Parathyroid adenoma (tissue), 2 donors: Measurements from ENCODE around the gene WIPF3.

Experiments
- H2AFZ ChIP-seq: fragments of 300-600 bp; sonication (generic); one replicate; pipeline ENCODE4 v1.7.0; 2017; ENCODE audit warnings: antibody characterized with exemption, mild to moderate bottlenecking
- H3K27ac ChIP-seq: fragments of 300-600 bp; sonication (generic); one replicate; pipeline ENCODE4 v1.7.0; 2017
- H3K27me3 ChIP-seq: fragments of 300-600 bp; sonication (generic); one replicate; pipeline ENCODE4 v1.7.0; 2017; ENCODE audit warnings: low read length; ENCODE audit not compliant: control insufficient read depth, insufficient read depth
- H3K36me3 ChIP-seq: fragments of 300-600 bp; sonication (generic); one replicate; pipeline ENCODE4 v1.7.0; 2017; ENCODE audit warnings: low read length; ENCODE audit not compliant: control insufficient read depth, insufficient read depth
- H3K4me1 ChIP-seq: fragments of 300-600 bp; sonication (generic); one replicate; pipeline ENCODE4 v1.7.0; 2017; ENCODE audit warnings: control low read depth
- H3K4me2 ChIP-seq: fragments of 300-600 bp; sonication (generic); one replicate; pipeline ENCODE4 v1.7.0; 2017; ENCODE audit warnings: low read length
- H3K4me3 ChIP-seq: fragments of 300-600 bp; sonication (generic); one replicate; pipeline ENCODE4 v1.7.0; 2017; ENCODE audit warnings: low read depth, low read length
- H3K79me2 ChIP-seq: fragments of 300-600 bp; sonication (generic); one replicate; pipeline ENCODE4 v1.7.0; 2017; ENCODE audit warnings: control low read depth
- H3K9ac ChIP-seq: fragments of 300-600 bp; sonication (generic); one replicate; pipeline ENCODE4 v1.7.0; 2017; ENCODE audit warnings: mild to moderate bottlenecking
- H3K9me3 ChIP-seq: fragments of 300-600 bp; sonication (generic); one replicate; pipeline ENCODE4 v1.7.0; 2017; ENCODE audit warnings: low read length; ENCODE audit not compliant: control insufficient read depth
- TF ChIP-seq, protein P1 (sequence below): fragments of 300-600 bp; sonication (generic); IDR thresholded peaks from one replicate; pipeline ENCODE4 v1.7.0; 2017; ENCODE audit warnings: antibody characterized with exemption, mild to moderate bottlenecking
- donor health status: primary hyperparathyroidism.

WIPF3 gene

DNA sequence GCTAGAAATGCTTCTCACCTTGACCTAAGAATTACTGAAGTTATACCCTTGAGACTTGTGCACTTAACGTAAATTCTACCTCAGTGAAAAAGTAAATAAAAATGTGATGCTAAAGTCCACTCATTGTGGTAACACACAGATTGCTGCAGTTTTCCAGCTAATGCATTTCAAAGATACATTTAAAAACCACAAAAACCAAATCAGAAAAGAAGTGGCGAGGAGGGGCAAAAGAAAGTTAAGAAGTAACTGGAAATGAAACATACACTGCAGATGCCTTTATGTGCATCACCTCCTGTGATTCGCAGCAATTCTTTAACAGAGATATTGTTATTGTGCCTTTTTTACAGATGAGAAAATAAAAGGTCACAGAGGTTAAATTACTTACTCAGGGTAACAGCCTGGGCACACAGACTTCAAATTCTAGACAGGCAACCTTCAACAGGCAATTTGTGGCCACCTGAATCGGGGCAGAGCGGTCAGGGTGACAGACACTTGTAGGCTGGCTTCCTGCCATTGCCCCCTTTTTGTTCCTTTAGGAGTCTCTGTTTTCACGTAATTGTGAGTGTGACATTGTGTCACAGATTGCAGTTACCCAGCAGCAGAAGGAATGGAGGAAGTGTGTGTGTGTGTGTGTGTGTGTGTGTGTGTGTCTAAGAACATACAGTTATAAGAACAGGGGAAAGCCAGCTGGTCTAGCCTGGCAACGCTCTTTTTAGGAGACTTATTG, 1.9 kb downstream of the WIPF3 start:
- no peak overlapping the region for H3K4me3 ChIP-seq
- TF ChIP-seq, protein P1, sequence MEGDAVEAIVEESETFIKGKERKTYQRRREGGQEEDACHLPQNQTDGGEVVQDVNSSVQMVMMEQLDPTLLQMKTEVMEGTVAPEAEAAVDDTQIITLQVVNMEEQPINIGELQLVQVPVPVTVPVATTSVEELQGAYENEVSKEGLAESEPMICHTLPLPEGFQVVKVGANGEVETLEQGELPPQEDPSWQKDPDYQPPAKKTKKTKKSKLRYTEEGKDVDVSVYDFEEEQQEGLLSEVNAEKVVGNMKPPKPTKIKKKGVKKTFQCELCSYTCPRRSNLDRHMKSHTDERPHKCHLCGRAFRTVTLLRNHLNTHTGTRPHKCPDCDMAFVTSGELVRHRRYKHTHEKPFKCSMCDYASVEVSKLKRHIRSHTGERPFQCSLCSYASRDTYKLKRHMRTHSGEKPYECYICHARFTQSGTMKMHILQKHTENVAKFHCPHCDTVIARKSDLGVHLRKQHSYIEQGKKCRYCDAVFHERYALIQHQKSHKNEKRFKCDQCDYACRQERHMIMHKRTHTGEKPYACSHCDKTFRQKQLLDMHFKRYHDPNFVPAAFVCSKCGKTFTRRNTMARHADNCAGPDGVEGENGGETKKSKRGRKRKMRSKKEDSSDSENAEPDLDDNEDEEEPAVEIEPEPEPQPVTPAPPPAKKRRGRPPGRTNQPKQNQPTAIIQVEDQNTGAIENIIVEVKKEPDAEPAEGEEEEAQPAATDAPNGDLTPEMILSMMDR = no peak
- no peak overlapping the region for H3K4me2 ChIP-seq
- no peaks in the 10 kb centered on the region for H3K9me3 ChIP-seq
- no peak overlapping the region for H3K9ac ChIP-seq
- no peaks in the 10 kb centered on the region for H3K36me3 ChIP-seq
- no peaks in the 10 kb centered on the region for H3K79me2 ChIP-seq
- H3K27ac ChIP-seq = no peak overlapping the region
- H3K27me3 ChIP-seq = no peaks in the 10 kb centered on the region
- H3K4me1 ChIP-seq = no peaks in the 10 kb centered on the region
- no peak overlapping the region for H2AFZ ChIP-seq

DNA sequence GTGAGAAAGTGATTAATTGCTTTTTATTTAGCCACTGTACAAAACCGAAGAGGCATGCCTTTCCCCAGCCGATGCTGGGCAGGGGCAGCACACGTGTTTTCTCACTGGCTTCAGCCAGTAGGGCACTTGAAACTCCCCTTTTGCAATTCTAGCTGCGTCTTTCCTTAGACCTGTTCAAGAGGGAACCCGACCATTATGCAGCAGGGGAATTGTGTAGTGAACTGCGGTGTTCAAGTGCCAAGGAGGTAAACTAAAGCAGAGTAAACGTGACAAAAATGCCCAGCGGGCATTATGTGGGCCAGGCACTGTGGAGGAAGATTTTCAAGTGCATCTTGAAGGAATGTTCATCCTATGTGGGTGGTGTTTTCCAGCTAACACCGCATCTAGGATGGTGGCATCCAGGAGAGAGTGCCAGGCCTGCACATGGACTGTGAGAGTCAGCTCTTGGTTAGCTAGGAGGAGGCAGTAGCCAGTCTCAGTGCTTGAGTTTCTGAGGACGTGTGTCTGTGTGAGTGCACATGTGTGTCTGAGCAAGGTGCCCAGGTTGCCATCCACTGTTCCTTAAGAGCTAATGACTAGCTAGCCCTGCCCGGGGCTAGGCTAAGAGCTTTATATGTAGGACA, 3.3 kb downstream of the WIPF3 start:
- Histone ChIP-seq H3K4me2 (peak overlapping the region; percentile 0), H3K27ac (no peak overlapping the region), H3K9me3 (no peaks in the 10 kb centered on the region), H3K4me3 (no peak overlapping the region), H2AFZ (peak overlapping the region; percentile 45), H3K79me2 (no peaks in the 10 kb centered on the region), H3K4me1 (no peaks in the 10 kb centered on the region), H3K36me3 (no peaks in the 10 kb centered on the region), H3K27me3 (no peaks in the 10 kb centered on the region), H3K9ac (no peak overlapping the region)
- TF ChIP-seq, protein P1 = no peak

DNA sequence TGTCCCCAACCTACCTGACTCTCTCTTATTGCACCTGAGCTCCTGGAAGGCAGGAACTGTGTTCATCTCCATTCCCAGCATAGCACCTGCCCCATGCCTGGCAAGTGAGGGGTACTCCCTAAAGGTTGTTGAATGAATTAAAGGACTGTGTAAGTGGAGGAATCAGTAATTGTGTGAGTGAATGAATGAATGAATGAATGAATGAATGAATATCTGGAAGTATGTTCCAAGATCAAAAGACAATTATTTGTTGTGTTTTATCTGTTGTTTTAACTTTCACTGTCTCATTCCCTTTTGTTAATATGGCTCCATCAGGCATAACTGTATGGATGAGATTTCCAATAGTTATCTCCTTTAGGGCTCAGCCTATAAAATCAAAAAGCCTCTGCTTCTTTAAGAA, 4.0 kb downstream of the WIPF3 start:
- no peak overlapping the region for H3K4me2 ChIP-seq
- no peaks in the 10 kb centered on the region for H3K27me3 ChIP-seq
- no peaks in the 10 kb centered on the region for H3K4me1 ChIP-seq
- H2AFZ ChIP-seq = no peak overlapping the region
- H3K9me3 ChIP-seq = no peaks in the 10 kb centered on the region
- no peaks in the 10 kb centered on the region for H3K36me3 ChIP-seq
- no peak overlapping the region for H3K9ac ChIP-seq
- TF ChIP-seq, protein P1 = no peak
- no peak overlapping the region for H3K27ac ChIP-seq
- no peaks in the 10 kb centered on the region for H3K79me2 ChIP-seq
- H3K4me3 ChIP-seq = no peak overlapping the region

DNA sequence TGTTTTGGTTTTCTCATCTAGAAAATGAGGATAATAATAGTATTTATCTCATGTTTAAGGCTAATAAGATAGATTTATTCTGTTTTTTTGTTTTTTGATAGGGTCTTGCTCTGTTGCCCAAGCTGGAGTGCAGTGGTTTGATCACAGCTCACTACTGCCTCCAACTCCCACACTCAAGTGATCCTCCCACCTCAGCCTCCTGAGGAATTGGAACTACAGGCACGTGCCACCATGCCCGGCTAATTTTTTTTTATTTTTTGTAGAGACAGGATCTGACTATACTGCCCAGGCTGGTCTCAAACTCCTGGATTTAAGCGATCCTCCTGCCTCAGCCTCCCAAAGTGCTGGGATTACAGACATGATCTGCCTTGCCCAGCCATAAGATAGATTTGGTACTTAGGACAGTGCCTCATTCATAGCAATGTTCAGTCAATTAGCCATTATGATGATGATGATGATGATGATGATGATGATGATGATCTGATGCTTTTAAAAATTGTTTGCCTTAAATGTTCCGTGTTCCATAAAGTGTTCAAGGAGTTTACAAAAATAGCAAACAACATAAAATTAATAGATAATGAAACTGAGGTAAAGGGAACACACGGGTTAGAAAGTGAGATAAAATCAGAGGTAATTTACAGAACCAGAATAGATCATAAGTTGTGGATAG, 4.6 kb downstream of the WIPF3 start:
- Histone ChIP-seq H3K9ac (no peak overlapping the region), H3K4me2 (no peak overlapping the region), H3K27ac (no peak overlapping the region), H3K4me3 (no peak overlapping the region), H3K4me1 (no peaks in the 10 kb centered on the region), H3K79me2 (no peaks in the 10 kb centered on the region), H2AFZ (no peak overlapping the region), H3K9me3 (no peaks in the 10 kb centered on the region), H3K27me3 (no peaks in the 10 kb centered on the region), H3K36me3 (no peaks in the 10 kb centered on the region)
- TF ChIP-seq, protein P1 = no peak
